ENCODE data around the gene ANKRD55.
"Not testable (repeated sequence)": the region's sequence is repeated elsewhere in the genome, so short reads cannot be mapped to it uniquely, and the experiment has no call there.

ANKRD55 gene

GRCh38 chr5:56228631-56229030 lies 4.5 kb downstream of the ANKRD55 start:
- POLR2A ChIA-PET: no interaction called here
- no peak for DNase-seq (ENCODE audit: extremely low spot score)
- TF ChIP-seq ARNT (IDR thresholded peaks at IDR 0.05) (no peak), NFRKB (IDR thresholded peaks at IDR 0.05) (no peak), FOXK2 (IDR thresholded peaks at IDR 0.05) (no peak)
- CTCF ChIA-PET: no interaction called here

- ChIA-PET POLR2A (no interaction called here), CTCF (no interaction called here)
- TF ChIP-seq NFRKB (IDR thresholded peaks at IDR 0.05) (no peak), SP1 (IDR thresholded peaks at IDR 0.05) (no peak), CTBP1 (IDR thresholded peaks at IDR 0.05; ENCODE audit: borderline replicate concordance) (no peak), FOXA1 (IDR thresholded peaks at IDR 0.05) (no peak), ELF4 (IDR thresholded peaks at IDR 0.05) (no peak), LEF1 (IDR thresholded peaks at IDR 0.05; ENCODE audit: borderline replicate concordance) (no peak), L3MBTL2 (conservative IDR thresholded peaks at IDR 0.05) (no peak), BHLHE40 (IDR thresholded peaks at IDR 0.05; ENCODE audit: borderline replicate concordance) (no peak), FOXM1 (IDR thresholded peaks at IDR 0.05; ENCODE audit: borderline replicate concordance) (no peak), ARNT (IDR thresholded peaks at IDR 0.05) (no peak), ZNF384 (IDR thresholded peaks at IDR 0.05) (no peak)
- no peak for DNase-seq (ENCODE audit: extremely low spot score)
These were observed 5.4 kb downstream of the ANKRD55 start for GRCh38 chr5:56227691-56228090.

- DNase-seq (ENCODE audit: extremely low spot score); CTCF ChIA-PET; POLR2A ChIA-PET: not testable (repeated sequence)
These were observed 9.8 kb downstream of the ANKRD55 start for GRCh38 chr5:56223298-56223697.

- CTCF ChIA-PET; POLR2A ChIA-PET; DNase-seq (ENCODE audit: extremely low spot score): not testable (repeated sequence)
These were observed 11.5 kb downstream of the ANKRD55 start for GRCh38 chr5:56221601-56222000.

DNA sequence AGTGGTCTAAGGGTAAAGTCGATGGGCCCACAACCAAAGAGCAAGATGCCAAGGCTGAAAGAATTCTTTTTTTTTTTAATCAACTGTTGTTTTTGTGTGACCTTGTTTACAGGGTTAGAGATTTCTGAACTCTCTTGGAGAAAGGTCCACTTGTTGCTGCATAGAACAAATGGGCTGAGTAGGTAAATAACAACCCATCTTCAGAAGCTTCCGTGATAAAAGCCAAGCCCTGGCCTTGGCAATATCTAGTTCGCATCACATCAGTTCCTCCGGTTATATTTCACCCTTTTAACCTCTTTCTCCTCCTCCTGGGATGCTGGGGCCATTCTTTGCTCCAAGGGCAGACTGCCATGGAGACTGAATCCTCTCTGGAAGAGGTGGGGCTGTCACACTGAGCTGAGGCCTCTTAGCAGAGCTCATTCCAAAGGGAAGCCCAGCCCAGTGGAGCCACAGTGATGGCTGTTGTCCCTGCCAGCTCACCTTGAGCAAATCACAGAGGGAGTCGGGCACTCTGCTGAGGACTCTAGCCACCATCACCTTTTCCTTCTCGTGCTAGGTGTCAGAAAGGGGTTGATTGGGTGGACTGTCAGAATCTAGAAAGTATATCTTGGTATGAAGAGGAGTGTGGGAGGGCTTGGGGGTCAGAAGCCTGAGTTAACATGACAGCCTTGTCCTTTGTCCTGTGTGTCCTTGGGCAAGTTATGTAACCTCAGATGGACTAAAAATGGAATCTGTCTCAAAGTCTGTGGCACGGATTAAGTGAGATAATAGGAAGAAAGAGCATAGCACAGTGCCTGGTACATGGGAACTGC lies 17.9 kb downstream of the ANKRD55 start:
- CTCF ChIA-PET: no interaction called here
- TF ChIP-seq HDGF (IDR thresholded peaks at IDR 0.05; ENCODE audit: borderline replicate concordance) (no peak), PKNOX1 (IDR thresholded peaks at IDR 0.05) (no peak), L3MBTL2 (conservative IDR thresholded peaks at IDR 0.05) (no peak), CTBP1 (IDR thresholded peaks at IDR 0.05; ENCODE audit: borderline replicate concordance) (no peak), LEF1 (IDR thresholded peaks at IDR 0.05; ENCODE audit: borderline replicate concordance) (no peak), NFRKB (IDR thresholded peaks at IDR 0.05) (no peak), FOXA1 (IDR thresholded peaks at IDR 0.05) (no peak)
- no peak for DNase-seq (ENCODE audit: extremely low spot score)
- POLR2A ChIA-PET: no interaction called here

DNA sequence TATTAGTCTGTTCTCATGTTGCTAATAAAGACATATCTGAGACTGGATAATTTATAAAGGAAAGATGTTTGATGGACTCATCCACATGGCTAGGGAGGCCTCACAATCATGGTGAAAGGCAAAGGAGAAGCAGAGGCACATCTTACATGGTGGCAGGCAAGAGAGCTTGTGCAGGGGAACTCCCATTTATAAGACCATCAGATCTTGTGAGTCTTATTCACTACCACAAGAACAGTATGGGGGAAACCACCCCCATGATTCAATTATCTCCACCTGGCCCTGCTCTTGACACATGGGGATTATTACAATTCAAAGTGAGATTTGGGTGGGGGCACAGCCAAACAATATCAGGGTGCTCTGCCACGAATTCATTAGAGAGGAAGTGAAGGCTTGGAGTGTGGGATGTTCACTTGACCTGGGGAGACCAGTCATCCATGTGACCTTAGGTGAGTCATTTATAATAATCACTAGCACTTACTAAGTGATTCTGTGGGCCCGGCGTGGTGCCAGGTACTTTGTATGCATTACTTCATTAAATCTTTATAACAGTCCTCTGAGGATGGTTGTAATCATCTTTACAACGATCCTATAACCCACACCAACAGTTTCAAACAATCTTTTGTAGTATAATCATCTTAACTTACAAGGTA lies 19.1 kb downstream of the ANKRD55 start:
- DNase-seq (ENCODE audit: extremely low spot score); CTCF ChIA-PET; POLR2A ChIA-PET: not testable (repeated sequence)

- CTCF ChIA-PET: no interaction called here
- POLR2A ChIA-PET: no interaction called here
- TF ChIP-seq FOXK2 (IDR thresholded peaks at IDR 0.05) (no peak), PKNOX1 (IDR thresholded peaks at IDR 0.05) (no peak), ARNT (IDR thresholded peaks at IDR 0.05) (no peak), ELF4 (IDR thresholded peaks at IDR 0.05) (no peak), NFRKB (IDR thresholded peaks at IDR 0.05) (no peak), ZNF384 (IDR thresholded peaks at IDR 0.05) (no peak), SUZ12 (IDR thresholded peaks at IDR 0.05) (no peak), HDGF (IDR thresholded peaks at IDR 0.05; ENCODE audit: borderline replicate concordance) (no peak), TARDBP (IDR thresholded peaks at IDR 0.05) (no peak), LEF1 (IDR thresholded peaks at IDR 0.05; ENCODE audit: borderline replicate concordance) (no peak), FOXM1 (IDR thresholded peaks at IDR 0.05; ENCODE audit: borderline replicate concordance) (no peak), BHLHE40 (IDR thresholded peaks at IDR 0.05; ENCODE audit: borderline replicate concordance) (no peak), L3MBTL2 (conservative IDR thresholded peaks at IDR 0.05) (no peak), FOXA1 (IDR thresholded peaks at IDR 0.05) (no peak), CTBP1 (IDR thresholded peaks at IDR 0.05; ENCODE audit: borderline replicate concordance) (no peak), SP1 (IDR thresholded peaks at IDR 0.05) (no peak)
- no peak for DNase-seq (ENCODE audit: extremely low spot score)
These were observed 20.8 kb downstream of the ANKRD55 start for GRCh38 chr5:56212130-56212879.

Data from HEK293T (cell line).